PFSK-1 (cell line): ENCODE measurements around the gene ELAC2.

Source experiments
- FOXP2 ChIP-seq: optimal IDR thresholded peaks from 2 replicates; pipeline ENCODE3; 2011; ENCODE audit warnings: borderline replicate concordance, control low read depth, inconsistent platforms; ENCODE audit not compliant: insufficient read depth; ENCODE audit errors: extremely low read length, extremely low read depth
- POLR2AphosphoS5 ChIP-seq: IDR thresholded peaks from 2 replicates; pipeline ENCODE4 v1.6.1; 2012; ENCODE audit warnings: low read depth, mild to moderate bottlenecking, control low read depth, low read length, moderate library complexity
- REST ChIP-seq, 2 experiments: IDR thresholded peaks; 2 replicates each; pipeline versions ENCODE4 v1.6.1 to v1.8.0; 2011 to 2012; ENCODE audit warnings: low read depth in 2 of 2, low read length in 2 of 2, control low read depth in 1 of 2, inconsistent platforms in 1 of 2, mild to moderate bottlenecking in 1 of 2, moderate library complexity in 1 of 2; ENCODE audit not compliant: insufficient read depth in 1 of 2
- SIN3A ChIP-seq: IDR thresholded peaks from 2 replicates; pipeline ENCODE4 v1.6.1; 2012; ENCODE audit warnings: mild to moderate bottlenecking, low read length, moderate library complexity, borderline replicate concordance; ENCODE audit not compliant: insufficient read depth
- TAF1 ChIP-seq: IDR thresholded peaks from 2 replicates; pipeline ENCODE4 v1.6.1; 2012; ENCODE audit warnings: low read length, control low read depth, borderline replicate concordance; ENCODE audit not compliant: insufficient read depth

The ELAC2 gene

GRCh38 chr17:12967962-12968361, 49.9 kb downstream of the ELAC2 start:
- TF ChIP-seq SIN3A (no peak), TAF1 (no peak), REST (IDR thresholded peaks at IDR 0.05; ENCODE audit: insufficient read depth in 1 of 2, low read depth in 2 of 2, low read length in 2 of 2) (no peak)

GRCh38 chr17:12966413-12966812, 51.4 kb downstream of the ELAC2 start:
- TF ChIP-seq POLR2AphosphoS5, result no peak

GRCh38 chr17:12965988-12966387, 51.8 kb downstream of the ELAC2 start:
- TF ChIP-seq FOXP2, result no peak
- TF ChIP-seq TAF1, result no peak
- TF ChIP-seq REST (IDR thresholded peaks at IDR 0.05; ENCODE audit: insufficient read depth in 1 of 2, low read depth in 2 of 2, low read length in 2 of 2), result no peak
- TF ChIP-seq SIN3A, result no peak
- no peak for TF ChIP-seq POLR2AphosphoS5

DNA sequence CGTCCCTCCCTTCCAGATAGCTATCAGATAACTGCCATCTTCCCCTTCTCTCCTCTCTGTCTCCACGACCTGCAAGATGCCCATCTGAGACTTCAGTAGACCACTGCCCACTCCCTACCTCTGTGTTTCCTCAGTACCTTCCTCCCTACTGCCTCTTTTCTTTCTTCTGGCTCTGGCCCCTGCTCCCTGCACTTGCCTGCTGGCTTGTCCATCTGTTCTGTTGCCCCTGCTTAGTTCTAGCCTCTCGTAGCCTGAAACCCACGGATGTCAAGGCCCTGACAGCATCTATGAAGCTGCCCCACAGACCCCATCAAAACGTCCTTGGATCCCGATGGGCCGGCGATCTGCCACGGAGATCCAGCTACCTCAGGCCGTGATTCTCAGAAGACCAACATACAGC, 53.0 kb downstream of the ELAC2 start:
- TF ChIP-seq SIN3A, result no peak
- no peak for TF ChIP-seq FOXP2
- no peak for TF ChIP-seq TAF1
- TF ChIP-seq REST (IDR thresholded peaks at IDR 0.05; ENCODE audit: insufficient read depth in 1 of 2, low read depth in 2 of 2, low read length in 2 of 2), result no peak
- TF ChIP-seq POLR2AphosphoS5, result no peak

- TF ChIP-seq REST (IDR thresholded peaks at IDR 0.05; ENCODE audit: insufficient read depth in 1 of 2, low read depth in 2 of 2, low read length in 2 of 2) (no peak), TAF1 (no peak), FOXP2 (no peak), POLR2AphosphoS5 (no peak), SIN3A (no peak)
Measured at GRCh38 chr17:12964162-12964561, 53.7 kb downstream of the ELAC2 start.

DNA sequence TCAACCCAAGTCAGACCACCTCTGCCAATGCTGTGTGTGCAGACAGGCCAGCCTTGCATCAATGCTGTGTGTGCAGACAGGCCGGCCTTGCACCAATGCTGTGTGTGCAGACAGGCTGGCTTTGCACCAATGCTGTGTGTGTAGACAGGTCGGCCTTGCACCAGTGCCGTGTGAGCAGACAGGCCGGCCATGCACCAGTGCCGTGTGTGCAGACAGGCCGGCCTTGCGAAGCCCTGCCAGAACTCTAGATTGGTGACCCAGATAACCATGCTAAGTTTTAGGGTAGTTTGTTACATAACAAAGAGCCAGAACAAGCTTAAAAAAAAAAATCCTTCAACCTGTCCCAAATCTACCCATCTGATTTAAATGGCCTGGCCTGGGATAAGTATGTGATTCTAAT, 54.3 kb downstream of the ELAC2 start:
- TF ChIP-seq SIN3A (no peak), REST (IDR thresholded peaks at IDR 0.05; ENCODE audit: insufficient read depth in 1 of 2, low read depth in 2 of 2, low read length in 2 of 2) (no peak), POLR2AphosphoS5 (no peak), FOXP2 (no peak), TAF1 (no peak)
